Activated CD4-positive, CD25-positive, alpha-beta regulatory T cell treated with anti-CD3 and anti-CD28 coated beads, Interleukin-2, amount 50 U/mL, for 16 hours (primary cell): ENCODE results near the gene KRTAP10-5.
"Not testable (repeated sequence)": the region's sequence is repeated elsewhere in the genome, so short reads cannot be mapped to it uniquely, and the experiment has no call there.

ENCODE experiments used
- DNase-seq: peaks from one replicate; pipeline ENCODE4 v3.0.0-alpha.2; 2020; ENCODE audit warnings: low read depth, low spot score

KRTAP10-5 gene

DNA sequence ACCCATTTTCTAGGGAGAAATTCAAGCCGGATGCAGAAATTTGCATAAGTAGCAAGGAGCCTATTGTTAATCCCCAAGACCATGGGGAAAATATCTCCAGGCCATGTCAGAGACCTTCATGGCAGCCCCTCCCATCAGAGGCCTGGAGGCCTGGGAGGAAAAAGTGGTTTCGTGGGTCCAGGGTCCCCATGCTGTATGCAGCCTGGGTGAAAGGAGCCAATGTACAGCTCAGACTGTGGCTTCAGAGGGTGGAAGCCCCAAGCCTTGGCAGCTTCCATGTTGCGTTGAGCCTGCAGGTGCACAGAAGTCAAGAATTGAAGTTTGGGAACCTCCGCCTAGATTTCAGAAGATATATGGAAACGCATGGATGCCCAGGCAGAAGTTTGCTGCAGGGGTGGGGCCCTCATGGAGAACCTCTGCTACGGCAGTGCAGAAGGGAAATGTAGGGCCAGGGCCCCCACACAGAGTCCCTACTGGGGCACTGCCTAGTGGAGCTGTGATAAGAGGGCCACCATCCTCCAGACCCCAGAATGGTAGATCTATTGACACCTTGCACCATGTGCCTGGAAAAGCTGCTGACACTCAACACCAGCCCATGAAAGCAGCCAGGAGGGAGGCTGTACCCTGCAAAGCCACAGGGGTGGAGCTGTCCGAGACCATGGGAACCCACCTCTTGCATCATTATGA, 29.9 kb upstream of the KRTAP10-5 start:
- not testable (repeated sequence) for DNase-seq

DNA sequence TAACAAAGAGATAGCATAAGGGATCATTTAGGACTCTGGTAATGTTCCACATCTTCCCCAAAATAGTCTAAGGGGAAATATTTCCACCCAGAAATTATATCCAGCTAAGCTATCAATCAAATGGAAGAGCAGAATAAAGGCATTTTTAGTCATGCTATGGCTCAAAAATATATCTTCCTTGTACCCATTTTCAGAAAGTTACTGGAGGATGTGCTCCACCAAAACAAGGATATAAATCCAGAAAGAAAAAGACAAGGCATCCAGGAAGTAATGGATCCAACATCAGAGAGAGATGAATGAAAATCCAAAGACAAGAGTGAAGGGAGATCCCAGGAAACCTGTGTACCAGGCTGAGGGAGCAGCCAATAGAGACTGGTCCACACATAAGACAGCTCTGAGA, 28.8 kb upstream of the KRTAP10-5 start:
- no peak for DNase-seq

GRCh38 chr21:44606495-44606894, 26.1 kb upstream of the KRTAP10-5 start:
- DNase-seq: no peak

GRCh38 chr21:44603911-44604310, 23.5 kb upstream of the KRTAP10-5 start:
- no peak for DNase-seq

DNA sequence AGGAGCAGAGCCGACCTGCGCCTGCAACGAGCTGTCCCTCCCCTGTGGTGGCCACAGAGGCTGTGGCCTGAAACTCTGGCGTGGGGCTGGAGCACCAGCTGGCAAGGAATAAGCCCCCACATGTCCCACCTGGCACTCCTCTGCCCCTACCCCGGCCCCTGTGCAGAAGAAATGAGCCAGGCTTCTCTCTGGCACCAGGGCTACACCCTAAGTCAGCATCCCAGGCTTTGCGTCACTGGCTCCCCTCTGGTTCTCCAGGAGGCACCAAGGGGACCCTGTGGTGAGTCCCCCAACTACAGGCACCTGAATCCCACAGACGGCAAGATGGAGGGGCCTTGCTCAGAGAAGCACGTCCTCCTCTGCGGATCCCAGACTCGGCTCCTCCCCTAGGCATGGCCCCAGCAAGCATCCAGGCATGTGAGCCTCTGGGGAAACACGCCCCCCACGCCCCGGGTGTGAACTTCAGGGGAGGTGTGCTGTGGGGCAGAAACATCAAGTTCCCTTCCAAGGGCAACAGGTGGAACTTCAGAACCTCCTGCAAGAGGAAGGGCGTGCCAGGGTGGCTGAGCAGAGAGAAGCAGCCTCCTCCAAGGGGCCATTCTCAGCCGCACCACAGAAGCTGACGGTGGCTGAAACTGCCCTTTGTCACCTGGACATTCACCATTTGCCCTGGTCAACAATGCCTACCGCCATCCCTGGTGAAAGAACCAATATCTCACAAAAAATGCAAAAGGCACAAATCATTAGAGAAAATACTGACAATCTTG, 22.9 kb upstream of the KRTAP10-5 start:
- DNase-seq: no peak

DNA sequence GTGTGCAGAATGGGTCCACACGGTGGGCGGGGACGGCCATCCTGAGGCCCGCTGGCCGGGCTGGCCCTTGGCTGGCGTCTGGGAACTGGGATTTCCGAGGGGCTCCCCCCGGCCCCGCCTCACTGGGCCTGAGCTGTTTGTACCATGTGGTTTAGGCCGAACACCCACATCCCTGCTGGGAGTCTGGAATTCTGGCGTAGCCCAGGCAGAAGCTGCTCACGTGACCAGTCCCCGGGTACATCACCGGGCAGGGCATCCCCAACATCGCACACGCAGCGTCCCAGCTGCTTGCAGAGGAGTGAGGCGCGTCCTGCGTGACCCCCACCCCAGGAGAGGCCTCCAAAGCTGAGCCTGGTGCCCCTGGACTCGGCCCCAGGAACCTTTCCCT, 22.1 kb upstream of the KRTAP10-5 start:
- DNase-seq: no peak

DNA sequence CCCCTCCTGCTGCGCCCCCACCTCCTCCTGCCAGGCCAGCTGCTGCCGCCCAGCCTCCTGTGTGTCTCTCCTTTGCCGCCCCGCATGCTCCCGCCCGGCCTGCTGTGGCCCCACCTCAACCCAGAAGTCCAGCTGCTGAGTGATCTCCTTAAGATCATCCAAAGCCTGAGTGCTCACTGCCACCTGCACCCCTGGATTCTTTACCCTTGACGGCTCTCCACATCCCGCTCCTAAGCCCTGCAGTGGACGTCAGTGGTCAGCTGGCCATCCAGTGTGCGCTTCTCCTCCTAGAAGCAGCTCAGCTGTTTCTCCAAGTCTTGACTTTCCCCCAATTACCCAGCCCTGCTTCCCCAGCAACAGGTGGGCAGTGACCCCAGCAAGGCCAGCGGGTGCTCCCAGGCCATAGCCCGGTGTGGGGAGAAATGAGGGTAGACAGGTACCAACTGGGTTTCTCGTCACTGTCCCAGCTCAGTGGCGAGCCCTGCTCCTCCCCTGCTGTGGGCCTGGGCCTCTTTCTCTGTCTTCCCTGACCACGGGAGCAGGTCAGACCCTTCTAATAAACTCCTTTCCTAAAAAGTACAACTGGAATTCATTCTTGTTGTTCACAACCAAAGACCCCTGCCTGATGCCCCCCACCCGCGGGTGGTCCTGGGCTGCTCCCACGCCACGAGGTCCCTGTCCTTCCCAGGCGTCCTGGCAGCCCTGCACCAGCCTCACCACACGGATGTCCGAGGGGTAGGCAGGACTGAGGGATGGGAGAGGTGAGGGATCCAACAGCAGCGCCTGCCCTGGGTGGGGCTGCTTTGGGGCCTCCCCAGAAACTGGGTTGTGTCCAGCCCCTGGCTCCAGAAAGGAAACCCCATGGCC, 21.4 kb upstream of the KRTAP10-5 start:
- no peak for DNase-seq

DNA sequence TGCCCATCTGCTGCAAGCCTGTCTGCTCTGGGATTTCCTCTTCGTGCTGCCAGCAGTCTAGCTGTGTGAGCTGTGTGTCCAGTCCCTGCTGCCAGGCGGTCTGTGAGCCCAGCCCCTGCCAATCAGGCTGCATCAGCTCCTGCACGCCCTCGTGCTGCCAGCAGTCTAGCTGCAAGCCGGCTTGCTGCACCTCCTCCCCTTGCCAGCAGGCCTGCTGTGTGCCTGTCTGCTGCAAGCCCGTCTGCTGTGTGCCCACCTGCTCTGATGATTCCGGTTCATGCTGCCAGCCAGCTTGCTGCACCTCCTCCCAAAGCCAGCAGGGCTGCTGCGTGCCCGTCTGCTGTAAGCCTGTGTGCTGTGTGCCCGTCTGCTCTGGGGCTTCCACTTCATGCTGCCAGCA, 20.7 kb upstream of the KRTAP10-5 start:
- DNase-seq: not testable (repeated sequence)

- DNase-seq: not testable (repeated sequence)
These were observed 19.9 kb upstream of the KRTAP10-5 start, which contains the start of gene KRTAP10-7 for GRCh38 chr21:44600118-44600978. Gene KRTAP10-7 (plus strand): TSS chr21:44600597. CDS start chr21:44600622, 25 bp downstream.

GRCh38 chr21:44599264-44600029, 19.0 kb upstream of the KRTAP10-5 start:
- DNase-seq: no peak

- DNase-seq: no peak
These were observed 17.7 kb upstream of the KRTAP10-5 start for GRCh38 chr21:44598061-44598460.

DNA sequence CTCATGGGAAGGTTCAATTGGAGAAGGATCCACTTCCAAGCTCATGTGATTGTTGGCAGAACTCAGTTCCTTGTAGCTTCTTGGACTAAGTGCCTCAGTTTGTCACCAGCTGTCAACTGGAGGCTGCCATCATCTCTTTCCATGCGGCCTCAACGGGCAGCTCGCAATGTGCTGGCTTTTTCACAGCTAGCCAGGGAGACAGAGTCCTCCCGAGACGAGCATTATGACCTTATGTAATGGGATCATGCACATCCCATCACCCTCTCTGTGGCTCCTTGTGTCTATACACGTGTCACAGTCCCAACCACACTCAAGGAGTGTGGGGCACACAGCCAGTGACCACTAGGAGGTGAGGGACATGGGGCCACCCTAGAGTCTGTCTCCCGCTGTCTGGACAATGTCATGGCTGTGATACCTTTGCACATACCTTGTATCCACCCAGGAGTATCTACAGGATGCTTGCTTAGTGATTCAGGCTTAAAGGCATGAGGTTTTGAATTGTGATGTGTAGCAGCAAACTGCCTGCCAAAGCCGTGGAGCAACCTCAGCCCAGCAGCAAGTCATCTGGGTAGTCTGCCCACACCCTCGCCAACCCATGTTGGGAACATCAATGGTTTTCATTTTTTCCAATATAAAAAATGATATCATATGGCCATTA, 15.8 kb upstream of the KRTAP10-5 start:
- DNase-seq: no peak

- DNase-seq: no peak
These were observed 15.1 kb upstream of the KRTAP10-5 start for GRCh38 chr21:44595524-44595923.

DNA sequence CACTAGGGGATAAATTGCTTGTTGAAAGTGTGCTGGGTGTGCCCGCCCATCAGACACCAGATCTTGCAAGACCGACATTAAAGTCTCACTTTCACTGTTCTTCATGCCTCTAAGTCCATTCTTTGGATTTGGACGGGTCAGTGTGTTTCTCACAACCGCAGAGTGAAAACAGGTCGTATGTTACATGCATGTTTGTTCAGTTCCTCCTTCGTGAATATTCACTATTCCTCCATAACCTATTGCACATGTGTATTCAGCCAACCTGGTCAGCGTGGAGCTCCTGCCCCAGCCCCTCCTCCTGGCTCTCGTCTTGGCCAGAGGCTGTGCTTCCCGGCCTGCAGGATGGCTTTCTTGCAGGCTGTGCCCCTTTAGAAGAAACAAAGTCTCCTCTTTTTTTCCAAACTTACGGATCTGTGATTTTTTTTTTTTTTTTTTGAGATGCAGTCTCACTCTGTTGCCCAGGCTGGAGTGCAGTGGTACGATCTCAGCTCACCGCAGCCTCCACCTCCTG, 14.1 kb upstream of the KRTAP10-5 start:
- DNase-seq: no peak

DNA sequence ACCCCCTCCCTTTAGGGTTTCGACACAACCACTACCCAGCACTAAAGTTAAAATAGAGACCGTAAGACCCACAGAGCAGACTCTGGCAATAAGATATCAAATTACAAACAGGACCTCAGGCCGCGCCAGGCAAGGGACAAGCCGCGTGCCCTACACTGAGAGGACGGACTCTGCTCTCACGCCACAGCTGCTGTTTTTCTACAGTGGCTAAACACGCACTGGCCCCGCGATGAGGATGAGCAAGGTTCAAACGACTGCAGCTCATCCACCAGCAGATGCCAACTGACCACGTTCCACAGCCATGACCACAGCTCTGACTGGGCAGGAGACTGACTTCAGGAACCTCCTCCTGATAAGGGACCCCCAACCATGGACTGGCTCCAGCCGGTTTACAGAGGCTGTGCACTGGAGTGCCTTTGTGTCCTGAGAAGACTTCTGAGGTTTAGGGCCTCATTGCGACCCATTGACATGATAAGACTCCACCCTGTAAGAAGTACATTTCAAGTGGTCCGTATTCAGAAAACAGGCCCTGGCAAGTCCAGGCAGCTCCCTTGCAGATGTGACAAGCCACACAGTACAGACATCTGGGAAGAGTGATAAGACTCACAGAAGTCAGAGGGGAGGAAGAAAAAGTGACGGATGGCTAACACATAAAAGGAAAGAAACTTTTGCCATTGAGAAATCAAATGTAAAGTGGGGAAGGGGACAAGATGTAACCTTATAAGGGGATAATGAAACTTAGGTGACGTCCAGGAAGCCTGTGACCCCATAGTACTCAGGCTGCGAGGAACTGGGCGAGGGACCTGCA, 13.4 kb upstream of the KRTAP10-5 start:
- no peak for DNase-seq

GRCh38 chr21:44592446-44593311, 12.3 kb upstream of the KRTAP10-5 start, which contains the start of gene KRTAP10-6:
Gene KRTAP10-6 (minus strand): TSS chr21:44592505. CDS start chr21:44592484, 21 bp downstream.
- DNase-seq: no peak

- not testable (repeated sequence) for DNase-seq
These were observed 11.4 kb upstream of the KRTAP10-5 start for GRCh38 chr21:44591801-44592130.
